ENCODE results near the gene ZFC3H1.

DNA sequence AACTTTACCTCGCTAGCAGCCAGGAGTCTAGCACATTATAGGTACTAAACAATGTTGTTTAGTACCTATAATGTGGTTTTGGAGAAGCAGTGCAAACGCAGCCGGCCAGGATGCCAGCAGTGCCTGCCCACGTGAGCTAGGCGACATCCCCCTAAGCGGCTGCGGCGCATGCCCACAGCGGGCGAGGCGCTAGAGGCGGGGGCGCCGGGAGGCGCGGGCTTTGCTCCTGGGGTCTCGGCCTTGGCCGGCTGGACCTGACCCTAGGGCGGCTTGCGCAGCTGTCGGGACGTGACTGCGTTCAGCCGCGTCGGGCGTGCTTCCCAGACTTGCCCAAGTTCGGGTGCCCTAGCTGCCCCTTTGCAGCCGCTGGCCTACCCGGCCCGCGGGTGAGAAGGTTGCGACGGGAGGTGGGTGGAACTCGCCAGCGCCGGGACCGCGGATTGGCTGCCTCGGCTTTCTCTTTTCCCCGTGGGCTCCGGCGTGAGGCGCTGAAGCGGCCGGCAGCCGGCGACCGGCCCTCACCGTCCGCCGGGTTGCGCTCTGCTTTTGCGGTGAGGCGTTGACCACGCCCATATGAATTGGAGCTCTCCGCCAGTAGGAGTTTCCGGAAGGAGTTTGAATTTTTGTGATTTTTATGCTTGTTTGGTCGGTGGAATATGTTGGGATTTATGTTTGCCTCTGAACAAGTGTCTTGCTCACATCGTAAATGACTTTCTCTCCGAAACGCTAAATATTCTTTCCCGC is 22.4 kb upstream of the ZFC3H1 start, which contains the start of gene TMEM19:
- TF ChIP-seq, protein P1, sequence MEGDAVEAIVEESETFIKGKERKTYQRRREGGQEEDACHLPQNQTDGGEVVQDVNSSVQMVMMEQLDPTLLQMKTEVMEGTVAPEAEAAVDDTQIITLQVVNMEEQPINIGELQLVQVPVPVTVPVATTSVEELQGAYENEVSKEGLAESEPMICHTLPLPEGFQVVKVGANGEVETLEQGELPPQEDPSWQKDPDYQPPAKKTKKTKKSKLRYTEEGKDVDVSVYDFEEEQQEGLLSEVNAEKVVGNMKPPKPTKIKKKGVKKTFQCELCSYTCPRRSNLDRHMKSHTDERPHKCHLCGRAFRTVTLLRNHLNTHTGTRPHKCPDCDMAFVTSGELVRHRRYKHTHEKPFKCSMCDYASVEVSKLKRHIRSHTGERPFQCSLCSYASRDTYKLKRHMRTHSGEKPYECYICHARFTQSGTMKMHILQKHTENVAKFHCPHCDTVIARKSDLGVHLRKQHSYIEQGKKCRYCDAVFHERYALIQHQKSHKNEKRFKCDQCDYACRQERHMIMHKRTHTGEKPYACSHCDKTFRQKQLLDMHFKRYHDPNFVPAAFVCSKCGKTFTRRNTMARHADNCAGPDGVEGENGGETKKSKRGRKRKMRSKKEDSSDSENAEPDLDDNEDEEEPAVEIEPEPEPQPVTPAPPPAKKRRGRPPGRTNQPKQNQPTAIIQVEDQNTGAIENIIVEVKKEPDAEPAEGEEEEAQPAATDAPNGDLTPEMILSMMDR (conservative IDR thresholded peaks at IDR 0.05): peak; percentile 20; the same call in 1 of the 2 replicates
- TF ChIP-seq EZH2 (IDR thresholded peaks at IDR 0.05; ENCODE audit: low read depth): no peak
